WERI-Rb-1 (cell line): ENCODE data around the gene STARD3.

ENCODE experiments used
- DNase-seq: peaks from one replicate; pipeline ENCODE4 v3.0.0-alpha.2; 2020
- H3K27ac ChIP-seq: fragments of 250-450 bp; sonication (Bioruptor Pico); 2 replicates; pipeline ENCODE4 v1.5.1; 2020; ENCODE audit warnings: mild to moderate bottlenecking, moderate library complexity
- H3K27me3 ChIP-seq: fragments of 250-450 bp; sonication (Bioruptor Pico); 2 replicates; pipeline ENCODE4 v1.5.1; 2021; ENCODE audit warnings: mild to moderate bottlenecking, low read depth, moderate library complexity; ENCODE audit not compliant: insufficient read depth, severe bottlenecking
- H3K36me3 ChIP-seq: fragments of 250-450 bp; sonication (Bioruptor Pico); 2 replicates; pipeline ENCODE4 v1.5.1; 2020; ENCODE audit warnings: mild to moderate bottlenecking, moderate library complexity
- H3K4me3 ChIP-seq: 2 replicates; pipeline ENCODE4 v1.5.1; 2011; ENCODE audit warnings: low read depth, mild to moderate bottlenecking, control low read depth, low read length
- H3K9me3 ChIP-seq: fragments of 250-450 bp; sonication (Bioruptor Pico); 2 replicates; pipeline ENCODE4 v1.5.1; 2021; ENCODE audit warnings: mild to moderate bottlenecking, moderate library complexity; ENCODE audit not compliant: severe bottlenecking
- TF ChIP-seq, protein P1 (sequence below): IDR thresholded peaks from 2 replicates; pipeline ENCODE4 v1.5.1; 2011; ENCODE audit warnings: low read depth, mild to moderate bottlenecking, control low read depth, inconsistent platforms, low read length

Gene STARD3

GRCh38 chr17:39602533-39603303 is 34.2 kb upstream of the STARD3 start:
- Histone ChIP-seq H3K27me3 (peaks cover 100% of the 10 kb centered on the region), H3K27ac (no peak overlapping the region), H3K9me3 (no peaks in the 10 kb centered on the region), H3K36me3 (no peaks in the 10 kb centered on the region), H3K4me3 (no peak overlapping the region)
- TF ChIP-seq, protein P1, sequence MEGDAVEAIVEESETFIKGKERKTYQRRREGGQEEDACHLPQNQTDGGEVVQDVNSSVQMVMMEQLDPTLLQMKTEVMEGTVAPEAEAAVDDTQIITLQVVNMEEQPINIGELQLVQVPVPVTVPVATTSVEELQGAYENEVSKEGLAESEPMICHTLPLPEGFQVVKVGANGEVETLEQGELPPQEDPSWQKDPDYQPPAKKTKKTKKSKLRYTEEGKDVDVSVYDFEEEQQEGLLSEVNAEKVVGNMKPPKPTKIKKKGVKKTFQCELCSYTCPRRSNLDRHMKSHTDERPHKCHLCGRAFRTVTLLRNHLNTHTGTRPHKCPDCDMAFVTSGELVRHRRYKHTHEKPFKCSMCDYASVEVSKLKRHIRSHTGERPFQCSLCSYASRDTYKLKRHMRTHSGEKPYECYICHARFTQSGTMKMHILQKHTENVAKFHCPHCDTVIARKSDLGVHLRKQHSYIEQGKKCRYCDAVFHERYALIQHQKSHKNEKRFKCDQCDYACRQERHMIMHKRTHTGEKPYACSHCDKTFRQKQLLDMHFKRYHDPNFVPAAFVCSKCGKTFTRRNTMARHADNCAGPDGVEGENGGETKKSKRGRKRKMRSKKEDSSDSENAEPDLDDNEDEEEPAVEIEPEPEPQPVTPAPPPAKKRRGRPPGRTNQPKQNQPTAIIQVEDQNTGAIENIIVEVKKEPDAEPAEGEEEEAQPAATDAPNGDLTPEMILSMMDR, result no peak
- no peak for DNase-seq

DNA sequence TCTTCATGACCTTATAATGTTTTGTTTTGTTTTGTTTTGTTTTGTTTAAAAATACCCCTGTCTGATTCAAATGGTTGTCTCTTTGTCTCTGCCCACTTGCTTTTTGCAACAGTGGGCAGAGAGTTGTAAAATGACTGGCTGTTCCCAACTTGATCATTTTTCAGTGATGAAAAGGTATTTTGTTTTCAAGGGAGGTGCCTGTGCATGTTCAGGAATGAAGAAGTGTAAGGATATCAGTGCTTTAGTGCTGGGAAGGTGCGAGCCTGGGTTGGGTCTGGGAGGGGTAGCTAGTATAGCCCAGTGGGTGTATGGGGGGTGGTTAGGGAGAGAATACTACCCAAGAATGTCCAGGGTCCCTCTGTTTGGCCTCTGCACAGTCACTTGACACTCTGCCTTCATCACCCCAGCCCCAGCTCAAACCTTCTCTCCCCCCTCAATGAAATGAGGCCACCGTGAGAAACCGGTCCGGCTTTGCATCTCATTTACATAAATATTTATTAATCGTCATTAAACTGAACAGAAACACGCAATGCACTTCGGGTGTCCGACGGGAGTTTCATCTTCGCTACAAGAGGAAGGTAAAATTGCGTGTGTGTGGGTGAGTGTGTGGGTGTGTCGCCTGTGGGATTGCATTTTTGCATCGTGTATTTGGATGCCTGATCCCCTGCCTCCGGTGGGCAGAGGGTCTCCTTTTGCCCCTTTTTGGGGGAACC is 33.5 kb upstream of the STARD3 start:
- Histone ChIP-seq H3K36me3 (no peaks in the 10 kb centered on the region), H3K27ac (no peak overlapping the region), H3K9me3 (no peaks in the 10 kb centered on the region), H3K27me3 (peaks cover 100% of the 10 kb centered on the region), H3K4me3 (no peak overlapping the region)
- no peak for DNase-seq
- TF ChIP-seq, protein P1, result no peak

DNA sequence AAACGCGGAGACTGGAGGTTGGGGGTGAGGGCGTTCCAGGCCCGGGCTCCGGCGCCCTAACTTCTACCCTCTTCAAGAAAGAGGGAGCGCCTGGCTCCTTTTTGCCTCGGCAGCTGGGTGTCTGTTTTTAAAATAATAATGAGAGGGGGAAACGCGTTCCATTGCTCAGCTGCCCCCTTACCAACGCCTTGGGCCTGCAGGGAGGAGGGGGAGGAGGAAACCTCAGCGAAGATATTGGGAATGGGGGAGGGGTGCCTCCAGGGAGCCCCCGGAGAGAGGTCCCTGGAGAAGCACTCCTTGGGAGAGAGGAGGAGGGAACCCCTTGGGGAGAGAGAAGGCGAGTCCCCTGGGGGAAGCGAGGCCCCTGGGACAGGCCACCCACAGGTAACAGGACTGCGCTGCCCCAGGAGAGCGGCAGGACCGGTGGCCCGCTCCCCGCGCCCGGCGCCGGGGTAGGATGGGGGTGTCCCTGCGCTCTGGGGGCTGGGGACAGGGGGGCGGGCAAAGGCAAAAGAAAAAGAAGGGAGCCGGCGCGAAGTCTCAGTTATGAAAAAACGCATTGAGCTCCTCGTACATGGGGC is 31.9 kb upstream of the STARD3 start:
- Histone ChIP-seq H3K27ac (no peak overlapping the region), H3K9me3 (no peaks in the 10 kb centered on the region), H3K36me3 (no peaks in the 10 kb centered on the region), H3K27me3 (peaks cover 100% of the 10 kb centered on the region), H3K4me3 (no peak overlapping the region)
- DNase-seq, result no peak
- TF ChIP-seq, protein P1, result no peak

- Histone ChIP-seq H3K9me3 (no peaks in the 10 kb centered on the region), H3K27ac (no peak overlapping the region), H3K36me3 (no peaks in the 10 kb centered on the region), H3K4me3 (no peak overlapping the region), H3K27me3 (peaks cover 100% of the 10 kb centered on the region)
- TF ChIP-seq, protein P1, result no peak
- DNase-seq, result no peak
These were observed 31.2 kb upstream of the STARD3 start for GRCh38 chr17:39605492-39606433.

GRCh38 chr17:39606434-39607056 is 30.4 kb upstream of the STARD3 start:
- H3K4me3 ChIP-seq, result no peak overlapping the region
- no peak overlapping the region for H3K27ac ChIP-seq
- peaks cover 100% of the 10 kb centered on the region for H3K27me3 ChIP-seq
- no peak for DNase-seq
- no peaks in the 10 kb centered on the region for H3K9me3 ChIP-seq
- no peaks in the 10 kb centered on the region for H3K36me3 ChIP-seq
- TF ChIP-seq, protein P1, result no peak
